ENCODE data around the gene NME7. TPM values are rescaled to one million over a fixed set of nuclear protein-coding genes. Genes with fewer than 3 reads are reported as not detected.

Gene NME7
- total RNA-seq, 1 experiment from 2014 or later = 36.5 TPM

- ChIA-PET CTCF (interaction anchor here (0.7 to 1.5 kb wide), 3 partner anchors 46 to 578 kb away, joined by 3 to 4 read pairs (median 3); no protein-coding TSS in a partner anchor), POLR2A (interaction anchor here (0.6 kb wide), 1 partner anchor 205 kb away, joined by 3 read pairs; no protein-coding TSS in a partner anchor)
- Mint-ChIP-seq H3K4me1 (ENCODE audit: insufficient read depth, unreplicated experiment) (peaks cover 6% of the 10 kb centered on the region), H3K36me3 (ENCODE audit: insufficient read depth, unreplicated experiment) (peaks cover 11% of the 10 kb centered on the region), H3K27ac (ENCODE audit: low read depth, unreplicated experiment) (no peak overlapping the region), H3K9me3 (ENCODE audit: unreplicated experiment) (no peaks in the 10 kb centered on the region), H3K27me3 (ENCODE audit: insufficient read depth, unreplicated experiment) (no peaks in the 10 kb centered on the region), H3K4me3 (ENCODE audit: unreplicated experiment) (no peak overlapping the region)
- no peak for DNase-seq (ENCODE audit: unreplicated experiment)
- intact Hi-C loops (cut with micrococcal nuclease) = no loop called here
- no peak for TF ChIP-seq CTCF (IDR thresholded peaks at IDR 0.05; ENCODE audit: unreplicated experiment)
- BruUV-seq (replicated peaks) = no TSS peak
These were observed 153.0 kb downstream of the NME7 start for GRCh38 chr1:169214598-169214997.

- POLR2A ChIA-PET = no interaction called here
- TF ChIP-seq CTCF (IDR thresholded peaks at IDR 0.05; ENCODE audit: unreplicated experiment) = no peak
- Mint-ChIP-seq H3K4me1 (ENCODE audit: insufficient read depth, unreplicated experiment) (no peaks in the 10 kb centered on the region), H3K36me3 (ENCODE audit: insufficient read depth, unreplicated experiment) (peaks cover 4% of the 10 kb centered on the region), H3K27ac (ENCODE audit: low read depth, unreplicated experiment) (no peak overlapping the region), H3K27me3 (ENCODE audit: insufficient read depth, unreplicated experiment) (no peaks in the 10 kb centered on the region), H3K4me3 (ENCODE audit: unreplicated experiment) (no peak overlapping the region), H3K9me3 (ENCODE audit: unreplicated experiment) (no peaks in the 10 kb centered on the region)
- intact Hi-C loops (cut with micrococcal nuclease) = no loop called here
- BruUV-seq (replicated peaks) = no TSS peak
- CTCF ChIA-PET = interaction anchor here (1.1 kb wide), 1 partner anchor 23 kb away, joined by 3 read pairs; no protein-coding TSS in a partner anchor
- no peak for DNase-seq (ENCODE audit: unreplicated experiment)
These were observed 155.5 kb downstream of the NME7 start for GRCh38 chr1:169212088-169212487.

- H3K9me3 Mint-ChIP-seq (ENCODE audit: unreplicated experiment) = no peaks in the 10 kb centered on the region
- intact Hi-C loops (cut with micrococcal nuclease) = no loop called here
- BruUV-seq (replicated peaks) = no TSS peak
- TF ChIP-seq CTCF (IDR thresholded peaks at IDR 0.05; ENCODE audit: unreplicated experiment) = no peak
- no peaks in the 10 kb centered on the region for H3K36me3 Mint-ChIP-seq (ENCODE audit: insufficient read depth, unreplicated experiment)
- peak overlapping the region; percentile 25 for H3K27ac Mint-ChIP-seq (ENCODE audit: low read depth, unreplicated experiment)
- CTCF ChIA-PET = interaction anchor here (1.2 kb wide), 2 partner anchors 11 to 605 kb away, joined by 3 to 4 read pairs; no protein-coding TSS in a partner anchor
- H3K4me1 Mint-ChIP-seq (ENCODE audit: insufficient read depth, unreplicated experiment) = no peaks in the 10 kb centered on the region
- POLR2A ChIA-PET = no interaction called here
- no peak for DNase-seq (ENCODE audit: unreplicated experiment)
- no peak overlapping the region for H3K4me3 Mint-ChIP-seq (ENCODE audit: unreplicated experiment)
- no peaks in the 10 kb centered on the region for H3K27me3 Mint-ChIP-seq (ENCODE audit: insufficient read depth, unreplicated experiment)
These were observed 159.6 kb downstream of the NME7 start for GRCh38 chr1:169207797-169208520.

GRCh38 chr1:169204157-169204556 is 163.4 kb downstream of the NME7 start:
- no peaks in the 10 kb centered on the region for H3K9me3 Mint-ChIP-seq (ENCODE audit: unreplicated experiment)
- TF ChIP-seq CTCF (IDR thresholded peaks at IDR 0.05; ENCODE audit: unreplicated experiment) = no peak
- H3K27me3 Mint-ChIP-seq (ENCODE audit: insufficient read depth, unreplicated experiment) = no peaks in the 10 kb centered on the region
- intact Hi-C loops (cut with micrococcal nuclease) = no loop called here
- no TSS peak for BruUV-seq (replicated peaks)
- no peak for DNase-seq (ENCODE audit: unreplicated experiment)
- ChIA-PET CTCF (interaction anchor here (0.6 to 1.5 kb wide), 3 partner anchors 8 to 143 kb away, joined by 3 to 4 read pairs (median 3); no protein-coding TSS in a partner anchor), POLR2A (no interaction called here)
- no peak overlapping the region for H3K4me3 Mint-ChIP-seq (ENCODE audit: unreplicated experiment)
- H3K27ac Mint-ChIP-seq (ENCODE audit: low read depth, unreplicated experiment) = no peak overlapping the region
- H3K36me3 Mint-ChIP-seq (ENCODE audit: insufficient read depth, unreplicated experiment) = no peaks in the 10 kb centered on the region
- H3K4me1 Mint-ChIP-seq (ENCODE audit: insufficient read depth, unreplicated experiment) = no peaks in the 10 kb centered on the region

All from MCF 10A (cell line).